Panc1 (cell line): ENCODE data around the gene KRTAP10-4. TPM values are rescaled to one million over a fixed set of nuclear protein-coding genes. Genes with fewer than 3 reads are reported as not detected.

Experiments
- ATAC-seq: fragments of 200-7000 bp; cut with Tn5 transposase; 2 replicates; pipeline ENCODE4 v1.9.1; 2020; ENCODE audit warnings: mild to moderate bottlenecking, moderate library complexity
- BruUV-seq: library from RNA; stranded (reverse); fragments of 400-500 nt; replicated peaks from 2 replicates; lab custom pipeline; 2021; lab: Mats Ljungman, UMichigan
- CTCF ChIA-PET: fragments of 300-600 bp; sonication (Branson Sonifier 250); formaldehyde crosslinking; loops from one replicate; lab custom pipeline; 2022; ENCODE audit warnings: antibody characterized with exemption; lab: Charles Lee
- POLR2A ChIA-PET: fragments of 300-600 bp; sonication (Branson Sonifier 250); formaldehyde crosslinking; loops from one replicate; lab custom pipeline; 2022; ENCODE audit warnings: antibody characterized with exemption; lab: Charles Lee
- DNase-seq: peaks from one replicate; pipeline ENCODE4 v3.0.0-alpha.2; 2010; ENCODE audit warnings: low read depth, low spot score
- H3K27ac ChIP-seq: 2 replicates; pipeline ENCODE4 v1.5.1; 2011; ENCODE audit warnings: mild to moderate bottlenecking, low read length, inconsistent platforms
- H3K27me3 ChIP-seq: fragments of 200-500 bp; sonication (Bioruptor generic); 2 replicates; pipeline ENCODE4 v1.6.0; 2014; ENCODE audit warnings: low read length, inconsistent platforms; ENCODE audit not compliant: control insufficient read depth, insufficient read depth
- H3K36me3 ChIP-seq: fragments of 200-500 bp; sonication (Bioruptor generic); 2 replicates; pipeline ENCODE4 v1.5.1; 2014; ENCODE audit warnings: inconsistent platforms, mild to moderate bottlenecking, low read length, moderate library complexity; ENCODE audit not compliant: control insufficient read depth, insufficient read depth
- H3K4me1 ChIP-seq: 2 replicates; pipeline ENCODE4 v1.5.1; 2011; ENCODE audit warnings: inconsistent platforms, mild to moderate bottlenecking, low read length, moderate library complexity; ENCODE audit not compliant: control insufficient read depth, insufficient read depth
- H3K4me3 ChIP-seq, 2 experiments: 2 replicates each; pipeline ENCODE4 v1.5.1; 2011 to 2012; ENCODE audit warnings: low read depth in 2 of 2, low read length in 2 of 2, mild to moderate bottlenecking in 2 of 2, inconsistent platforms in 1 of 2, moderate library complexity in 1 of 2
- H3K9me3 ChIP-seq: fragments of 200-500 bp; sonication (Bioruptor generic); 2 replicates; pipeline ENCODE4 v1.5.1; 2014; ENCODE audit warnings: low read depth, mild to moderate bottlenecking, inconsistent platforms, low read length, moderate library complexity; ENCODE audit not compliant: control insufficient read depth, insufficient read depth
- CTCF ChIP-seq: fragments of 450-650 bp; IDR thresholded peaks from 2 replicates; pipeline ENCODE4 v1.5.1; 2017; ENCODE audit warnings: mild to moderate bottlenecking
- POLR2AphosphoS5 ChIP-seq: IDR thresholded peaks from 2 replicates; pipeline ENCODE4 v1.6.1; 2012; ENCODE audit warnings: mild to moderate bottlenecking, low read depth, low read length, moderate library complexity
- SIN3A ChIP-seq: IDR thresholded peaks from 2 replicates; pipeline ENCODE4 v1.6.1; 2012; ENCODE audit warnings: low read depth, mild to moderate bottlenecking, low read length, moderate library complexity, borderline replicate concordance; ENCODE audit not compliant: insufficient read depth
- TCF7L2 ChIP-seq: IDR thresholded peaks from 2 replicates; pipeline ENCODE4 v1.6.1; 2011; ENCODE audit warnings: mild to moderate bottlenecking, low read depth, low read length, inconsistent platforms
- in situ Hi-C: cut with HindIII; loops from 2 replicates; pipeline ENCODE4 v1.10.0; 2016; ENCODE audit warnings: low sequenced_read_pairs, low pct_unique_long_range_greater_than_20kb
- intact Hi-C: fragments of 100-400 bp; cut with micrococcal nuclease; formaldehyde crosslinking; loops from one replicate; pipeline ENCODE4 v1.10.0; 2022; ENCODE audit not compliant: unreplicated experiment
- total RNA-seq: library from RNA; stranded (reverse); gene quantifications from one replicate; pipeline ENCODE4 v1.2.1, GENCODE V29; 2021; ENCODE audit not compliant: unreplicated experiment
- TF ChIP-seq, protein P1 (sequence below), 2 experiments: IDR thresholded peaks; 2 replicates each; pipeline ENCODE4 v1.6.1; 2011 to 2012; ENCODE audit warnings: low read depth in 2 of 2, control low read depth in 1 of 2, low read length in 1 of 2, mild to moderate bottlenecking in 1 of 2, moderate library complexity in 1 of 2; ENCODE audit not compliant: insufficient read depth in 1 of 2

The KRTAP10-4 gene
- total RNA-seq, 1 experiment from 2014 or later: not detected

DNA sequence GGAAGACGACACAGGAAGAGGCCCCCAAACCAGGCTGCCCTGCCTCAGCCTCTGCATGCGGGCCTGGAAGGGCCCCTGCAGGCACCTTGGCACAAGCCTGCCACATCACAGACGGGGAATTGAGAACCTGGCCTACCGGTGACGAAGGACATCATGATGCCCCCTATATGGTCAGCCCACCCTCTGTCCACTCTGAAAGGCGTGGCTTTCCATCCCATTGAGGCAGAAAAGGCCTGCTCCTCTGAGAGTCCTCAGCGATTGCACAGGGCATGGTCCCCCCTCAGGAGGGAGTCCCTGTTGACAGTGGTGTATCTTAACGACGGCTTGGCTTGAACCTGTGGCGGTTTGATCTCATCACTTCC is 44.9 kb upstream of the KRTAP10-4 start:
- DNase-seq (no peak), ATAC-seq (no peak)
- intact Hi-C loops (no loop called here), in situ Hi-C loops (no loop called here)
- no peak overlapping the region for H3K27ac ChIP-seq
- H3K27me3 ChIP-seq: no peaks in the 10 kb centered on the region
- POLR2A ChIA-PET: no interaction called here
- H3K4me1 ChIP-seq: no peaks in the 10 kb centered on the region
- CTCF ChIA-PET: no interaction called here
- TF ChIP-seq, protein P1, sequence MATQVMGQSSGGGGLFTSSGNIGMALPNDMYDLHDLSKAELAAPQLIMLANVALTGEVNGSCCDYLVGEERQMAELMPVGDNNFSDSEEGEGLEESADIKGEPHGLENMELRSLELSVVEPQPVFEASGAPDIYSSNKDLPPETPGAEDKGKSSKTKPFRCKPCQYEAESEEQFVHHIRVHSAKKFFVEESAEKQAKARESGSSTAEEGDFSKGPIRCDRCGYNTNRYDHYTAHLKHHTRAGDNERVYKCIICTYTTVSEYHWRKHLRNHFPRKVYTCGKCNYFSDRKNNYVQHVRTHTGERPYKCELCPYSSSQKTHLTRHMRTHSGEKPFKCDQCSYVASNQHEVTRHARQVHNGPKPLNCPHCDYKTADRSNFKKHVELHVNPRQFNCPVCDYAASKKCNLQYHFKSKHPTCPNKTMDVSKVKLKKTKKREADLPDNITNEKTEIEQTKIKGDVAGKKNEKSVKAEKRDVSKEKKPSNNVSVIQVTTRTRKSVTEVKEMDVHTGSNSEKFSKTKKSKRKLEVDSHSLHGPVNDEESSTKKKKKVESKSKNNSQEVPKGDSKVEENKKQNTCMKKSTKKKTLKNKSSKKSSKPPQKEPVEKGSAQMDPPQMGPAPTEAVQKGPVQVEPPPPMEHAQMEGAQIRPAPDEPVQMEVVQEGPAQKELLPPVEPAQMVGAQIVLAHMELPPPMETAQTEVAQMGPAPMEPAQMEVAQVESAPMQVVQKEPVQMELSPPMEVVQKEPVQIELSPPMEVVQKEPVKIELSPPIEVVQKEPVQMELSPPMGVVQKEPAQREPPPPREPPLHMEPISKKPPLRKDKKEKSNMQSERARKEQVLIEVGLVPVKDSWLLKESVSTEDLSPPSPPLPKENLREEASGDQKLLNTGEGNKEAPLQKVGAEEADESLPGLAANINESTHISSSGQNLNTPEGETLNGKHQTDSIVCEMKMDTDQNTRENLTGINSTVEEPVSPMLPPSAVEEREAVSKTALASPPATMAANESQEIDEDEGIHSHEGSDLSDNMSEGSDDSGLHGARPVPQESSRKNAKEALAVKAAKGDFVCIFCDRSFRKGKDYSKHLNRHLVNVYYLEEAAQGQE (IDR thresholded peaks at IDR 0.05; ENCODE audit: insufficient read depth in 1 of 2, low read depth in 2 of 2, low read length in 1 of 2): no peak
- TF ChIP-seq TCF7L2 (no peak), CTCF (no peak), POLR2AphosphoS5 (no peak), SIN3A (no peak)
- no peaks in the 10 kb centered on the region for H3K9me3 ChIP-seq
- no peaks in the 10 kb centered on the region for H3K36me3 ChIP-seq
- no TSS peak for BruUV-seq
- no peak overlapping the region for H3K4me3 ChIP-seq

GRCh38 chr21:44529011-44529421 is 44.5 kb upstream of the KRTAP10-4 start:
- in situ Hi-C loops: no loop called here
- no TSS peak for BruUV-seq

More at GRCh38 chr21:44529011-44529421, 44.5 kb upstream of the KRTAP10-4 start:
- no peak for DNase-seq
- no peak overlapping the region for H3K4me3 ChIP-seq
- no peaks in the 10 kb centered on the region for H3K9me3 ChIP-seq
- H3K27me3 ChIP-seq: no peaks in the 10 kb centered on the region
- ATAC-seq: no peak
- intact Hi-C loops: no loop called here
- ChIA-PET CTCF (interaction anchor here (0.6 kb wide), 1 partner anchor 98 kb away, joined by 10 read pairs; the partner anchor contains the start of gene KRTAP10-9), POLR2A (no interaction called here)
- H3K27ac ChIP-seq: no peak overlapping the region
- H3K36me3 ChIP-seq: no peaks in the 10 kb centered on the region
- no peaks in the 10 kb centered on the region for H3K4me1 ChIP-seq
- no peak for TF ChIP-seq POLR2AphosphoS5
- no peak for TF ChIP-seq SIN3A
- no peak for TF ChIP-seq TCF7L2
- TF ChIP-seq, protein P1 (IDR thresholded peaks at IDR 0.05; ENCODE audit: insufficient read depth in 1 of 2, low read depth in 2 of 2, low read length in 1 of 2): no peak
- no peak for TF ChIP-seq CTCF
